MM.1S (cell line): ENCODE data around the gene AKAP13.
A peak's percentile ranks its signal among the peaks of the same experiment; 100 is the strongest.

ENCODE experiments used
- EZH2 ChIP-seq: fragments of 300-600 bp; sonication (generic); optimal IDR thresholded peaks from 2 replicates; pipeline ENCODE3; 2017; ENCODE audit warnings: low read depth, mild to moderate bottlenecking, antibody characterized with exemption, low read length, mixed read lengths
- TF ChIP-seq, protein P1 (sequence below): fragments of 300-600 bp; sonication (generic); IDR thresholded peaks from 2 replicates; pipeline ENCODE4 v1.5.1; 2016; ENCODE audit warnings: antibody characterized with exemption, low read length, mixed read lengths

DNA sequence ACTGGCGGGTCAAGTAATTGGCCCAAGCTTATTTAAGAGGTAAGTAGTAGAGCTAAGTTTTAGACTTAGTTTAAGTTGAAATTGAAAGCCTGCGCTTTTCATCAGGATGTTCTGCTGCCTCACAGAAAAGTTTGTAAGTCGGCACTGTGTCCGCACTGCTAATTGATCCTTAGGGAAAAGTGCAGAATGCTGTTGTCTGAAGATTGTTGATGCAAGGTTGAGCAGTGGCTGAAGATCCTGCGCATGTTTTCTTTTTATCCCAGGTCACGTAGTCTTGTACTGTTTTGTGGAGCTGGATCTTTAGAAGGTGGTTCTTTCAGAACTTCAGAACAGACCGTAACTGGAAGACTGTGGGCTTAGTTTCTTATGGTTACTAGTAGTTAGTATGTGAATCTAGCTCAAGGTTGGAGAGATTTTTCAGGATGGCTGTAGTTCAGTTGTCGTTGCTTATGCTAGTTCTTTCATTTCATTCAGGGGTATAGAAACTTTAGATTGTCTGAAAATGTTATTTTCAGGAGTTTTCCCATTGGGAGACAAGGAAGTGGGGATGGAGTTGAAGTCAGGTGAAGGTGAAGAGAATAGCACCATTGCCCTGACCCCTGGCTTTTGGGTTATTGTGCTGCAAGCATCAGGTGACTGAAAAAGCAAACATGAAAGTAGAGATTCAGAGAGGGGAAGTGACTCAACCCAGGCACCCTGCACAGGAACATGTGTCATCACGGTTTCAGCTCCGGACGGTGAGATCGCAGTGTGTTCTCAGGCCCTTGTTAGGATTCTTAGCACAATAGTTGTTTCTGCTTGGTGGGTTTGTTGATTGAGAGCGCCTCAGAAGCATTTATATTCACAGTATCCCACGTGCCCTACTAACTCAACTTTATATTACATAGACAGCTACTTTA, 32.8 kb downstream of the AKAP13 start:
- TF ChIP-seq, protein P1, sequence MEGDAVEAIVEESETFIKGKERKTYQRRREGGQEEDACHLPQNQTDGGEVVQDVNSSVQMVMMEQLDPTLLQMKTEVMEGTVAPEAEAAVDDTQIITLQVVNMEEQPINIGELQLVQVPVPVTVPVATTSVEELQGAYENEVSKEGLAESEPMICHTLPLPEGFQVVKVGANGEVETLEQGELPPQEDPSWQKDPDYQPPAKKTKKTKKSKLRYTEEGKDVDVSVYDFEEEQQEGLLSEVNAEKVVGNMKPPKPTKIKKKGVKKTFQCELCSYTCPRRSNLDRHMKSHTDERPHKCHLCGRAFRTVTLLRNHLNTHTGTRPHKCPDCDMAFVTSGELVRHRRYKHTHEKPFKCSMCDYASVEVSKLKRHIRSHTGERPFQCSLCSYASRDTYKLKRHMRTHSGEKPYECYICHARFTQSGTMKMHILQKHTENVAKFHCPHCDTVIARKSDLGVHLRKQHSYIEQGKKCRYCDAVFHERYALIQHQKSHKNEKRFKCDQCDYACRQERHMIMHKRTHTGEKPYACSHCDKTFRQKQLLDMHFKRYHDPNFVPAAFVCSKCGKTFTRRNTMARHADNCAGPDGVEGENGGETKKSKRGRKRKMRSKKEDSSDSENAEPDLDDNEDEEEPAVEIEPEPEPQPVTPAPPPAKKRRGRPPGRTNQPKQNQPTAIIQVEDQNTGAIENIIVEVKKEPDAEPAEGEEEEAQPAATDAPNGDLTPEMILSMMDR = peak; percentile 23; the same call in 1 of the 2 replicates
- no peak for TF ChIP-seq EZH2
